M059J (cell line): ENCODE data around the gene OTOF. TPM values are rescaled to one million over a fixed set of nuclear protein-coding genes. Genes with fewer than 3 reads are reported as not detected.

Source experiments
- DNase-seq: peaks from one replicate; pipeline ENCODE4 v3.0.0-alpha.2; 2012; ENCODE audit warnings: low read depth
- total RNA-seq: library from RNA; depleted of rRNA; stranded (reverse); fragments of >200 nt; shearing (Covaris generic); gene quantifications from 2 replicates; pipeline ENCODE4 v1.2.3, GENCODE V29; 2014

The OTOF gene
- total RNA-seq, 1 experiment from 2014 or later: 0.05 TPM

GRCh38 chr2:26500406-26500805, 22.5 kb upstream of the OTOF start:
- DNase-seq: no peak

- peak; percentile 23 for DNase-seq
Observed at GRCh38 chr2:26495705-26496297, 17.9 kb upstream of the OTOF start.

GRCh38 chr2:26494891-26495290, 17.0 kb upstream of the OTOF start:
- DNase-seq: no peak

DNA sequence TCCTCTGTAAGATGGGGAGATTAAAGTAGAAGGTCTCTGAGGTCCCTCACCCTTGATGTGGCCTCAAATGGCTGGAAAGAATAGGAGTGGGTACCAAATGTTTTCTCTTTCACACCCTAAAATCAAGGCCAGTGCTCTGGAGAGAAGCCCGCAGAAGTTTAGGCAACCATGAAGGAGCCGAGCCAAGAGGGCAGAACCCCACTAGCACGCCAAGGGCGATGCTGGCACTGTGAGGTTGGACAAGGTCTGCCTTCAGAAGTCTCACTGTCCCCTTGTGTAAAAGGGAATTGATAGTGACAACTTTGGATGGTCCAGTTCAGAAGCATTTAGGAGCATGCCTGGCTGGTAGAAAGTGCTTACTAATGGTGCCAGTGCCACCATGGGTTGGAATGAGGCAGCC, 16.3 kb upstream of the OTOF start:
- no peak for DNase-seq

- peak; percentile 44 for DNase-seq
Observed at GRCh38 chr2:26493566-26493965, 15.6 kb upstream of the OTOF start.

DNA sequence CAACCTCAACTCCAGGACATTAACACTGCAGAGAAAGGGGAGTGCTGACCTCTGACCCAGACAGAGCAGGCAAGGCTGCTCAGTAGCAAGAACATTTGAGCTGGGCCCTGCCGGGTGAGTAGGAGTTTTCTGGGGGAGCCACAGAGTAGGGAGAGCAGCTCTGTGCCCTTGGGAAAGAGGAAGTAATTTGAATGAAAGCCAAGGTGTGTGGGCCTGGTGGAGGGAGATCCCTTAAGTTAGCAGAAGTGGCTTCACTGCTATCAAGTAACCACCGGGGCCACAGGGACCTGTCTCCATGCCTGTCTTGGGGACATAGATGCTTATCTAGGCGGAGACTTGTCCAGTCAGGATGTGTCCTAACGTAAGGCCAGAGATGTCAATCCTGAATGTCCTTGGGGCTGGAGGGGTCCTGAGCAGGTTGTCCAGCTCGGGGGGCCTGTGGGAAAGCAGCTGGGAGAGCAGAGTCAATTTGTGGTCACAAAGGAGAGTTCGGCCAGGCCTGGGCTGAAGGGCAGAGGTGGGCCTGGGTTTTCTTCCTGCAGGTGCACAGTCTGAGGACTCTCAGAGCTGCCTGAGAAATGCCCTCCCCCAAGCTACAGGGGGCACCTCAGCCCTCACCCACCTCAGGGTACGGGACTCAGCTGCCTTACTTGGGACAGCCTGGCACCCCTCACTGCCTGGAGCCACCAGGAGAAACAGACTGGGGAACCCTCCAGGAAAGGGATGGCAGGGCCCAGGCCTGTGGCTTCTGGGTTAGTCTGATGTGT, 15.0 kb upstream of the OTOF start:
- no peak for DNase-seq

GRCh38 chr2:26491563-26492167, 13.7 kb upstream of the OTOF start:
- no peak for DNase-seq

DNA sequence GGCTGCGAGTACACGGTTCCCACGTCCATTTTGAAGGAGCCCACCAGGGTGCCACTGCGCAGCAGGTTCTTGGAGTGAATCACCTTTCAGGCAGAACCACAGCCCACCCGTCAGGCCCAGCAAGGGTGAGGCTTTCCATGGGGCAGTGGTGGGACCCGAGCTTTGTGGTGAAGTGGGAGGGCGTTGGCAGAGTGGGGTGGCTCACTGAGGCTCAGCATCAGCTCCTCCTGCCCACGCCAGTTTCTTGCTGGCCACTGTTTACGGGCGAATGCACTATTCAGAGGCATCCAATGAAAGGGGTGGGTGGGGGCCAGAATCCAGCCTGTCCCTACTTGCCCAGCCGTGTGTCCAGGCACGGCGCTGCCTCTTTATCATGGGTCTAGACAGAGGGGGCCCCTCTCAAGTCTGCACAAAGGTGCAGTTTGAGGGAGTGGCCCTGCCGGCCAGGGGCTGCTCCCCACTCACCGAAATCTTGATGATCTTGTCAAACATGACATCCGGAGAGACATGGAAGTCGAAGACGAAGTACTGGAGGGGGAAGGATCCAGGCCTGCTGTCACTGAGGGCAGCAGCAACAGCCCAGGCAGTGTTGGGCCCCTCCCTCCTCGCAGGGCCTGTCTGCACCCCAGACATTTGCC, 11.4 kb upstream of the OTOF start:
- no peak for DNase-seq

DNA sequence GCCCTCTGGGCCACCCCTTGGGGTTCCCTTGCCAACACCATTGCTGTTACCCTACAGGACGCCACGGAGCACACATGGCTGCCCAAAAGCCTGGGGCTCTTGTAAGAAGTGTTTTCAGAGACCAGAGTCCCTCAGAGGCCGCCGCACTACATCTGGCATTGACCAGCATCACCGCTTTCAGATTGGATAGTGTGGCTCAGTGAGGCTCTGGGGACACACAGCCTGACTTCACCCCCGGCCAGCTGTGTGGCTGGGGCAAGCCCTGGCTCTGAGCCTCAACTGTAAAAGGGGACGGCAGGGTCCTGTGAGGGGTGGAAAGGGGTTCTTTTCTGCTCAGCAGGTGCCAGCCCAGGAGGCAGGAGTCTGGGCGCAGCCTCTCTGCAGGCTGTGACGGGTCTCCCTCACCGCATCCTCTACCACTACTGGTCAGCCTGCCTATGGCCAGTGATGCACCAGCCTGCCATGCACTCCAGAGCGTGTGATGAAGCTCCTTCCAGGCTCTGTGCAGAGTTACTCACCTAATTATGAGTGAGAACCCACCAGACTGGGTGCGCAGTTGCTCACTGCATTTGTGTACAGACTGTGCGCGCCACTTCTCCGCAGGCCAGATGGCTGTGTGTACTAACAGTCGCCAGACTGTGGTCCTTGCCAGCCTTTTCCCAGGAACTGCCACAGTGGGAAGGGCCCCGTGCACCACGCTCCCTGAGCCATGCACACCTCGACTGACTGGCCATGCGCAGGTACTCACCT, 10.7 kb upstream of the OTOF start:
- no peak for DNase-seq

GRCh38 chr2:26487192-26487591, 9.3 kb upstream of the OTOF start:
- no peak for DNase-seq

DNA sequence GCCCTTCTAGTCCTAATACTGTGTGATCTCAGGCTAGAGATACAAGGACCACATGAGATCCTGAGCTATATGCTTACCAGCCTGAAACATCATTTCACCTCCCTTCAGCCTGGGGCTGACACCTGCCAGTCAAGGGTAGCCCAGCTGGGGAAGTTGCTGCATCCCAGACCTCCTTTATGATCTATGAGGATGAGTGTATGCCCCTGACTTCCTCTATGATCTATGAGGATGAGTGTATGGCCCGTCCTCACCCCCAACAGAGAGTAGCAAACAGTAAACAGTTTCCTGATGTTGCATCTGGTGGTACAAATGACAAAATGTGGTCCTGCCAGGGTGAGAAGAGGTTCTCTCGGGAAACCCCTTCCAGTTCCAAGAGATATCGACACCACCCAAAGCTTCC, 8.9 kb upstream of the OTOF start:
- DNase-seq: no peak

GRCh38 chr2:26485725-26486418, 7.9 kb upstream of the OTOF start:
- DNase-seq: no peak

GRCh38 chr2:26485099-26485498, 7.2 kb upstream of the OTOF start:
- DNase-seq: no peak

DNA sequence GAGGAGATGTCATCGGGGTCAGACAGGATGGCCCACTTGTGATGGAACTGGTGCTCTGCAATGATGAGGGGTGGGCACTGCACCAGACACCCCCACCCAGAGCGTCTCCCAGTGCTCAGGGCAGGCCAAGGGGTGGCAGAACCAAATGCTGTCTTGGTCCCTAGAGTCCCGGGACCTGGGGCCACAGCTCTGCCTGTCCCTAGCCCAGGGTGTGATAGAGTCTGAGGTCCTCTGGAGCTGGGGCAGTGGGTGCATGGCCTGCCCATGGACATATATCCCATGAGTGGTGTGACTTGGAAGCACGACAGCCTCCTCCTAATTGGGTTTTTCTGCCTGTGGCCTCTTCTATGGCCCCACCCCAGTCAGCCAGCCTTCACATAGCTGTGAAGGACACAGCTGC, 6.7 kb upstream of the OTOF start:
- no peak for DNase-seq

- DNase-seq: no peak
Observed at GRCh38 chr2:26483957-26484565, 6.1 kb upstream of the OTOF start.

- DNase-seq: no peak
Observed at GRCh38 chr2:26483516-26483915, 5.6 kb upstream of the OTOF start.

GRCh38 chr2:26483027-26483326, 5.1 kb upstream of the OTOF start:
- no peak for DNase-seq

DNA sequence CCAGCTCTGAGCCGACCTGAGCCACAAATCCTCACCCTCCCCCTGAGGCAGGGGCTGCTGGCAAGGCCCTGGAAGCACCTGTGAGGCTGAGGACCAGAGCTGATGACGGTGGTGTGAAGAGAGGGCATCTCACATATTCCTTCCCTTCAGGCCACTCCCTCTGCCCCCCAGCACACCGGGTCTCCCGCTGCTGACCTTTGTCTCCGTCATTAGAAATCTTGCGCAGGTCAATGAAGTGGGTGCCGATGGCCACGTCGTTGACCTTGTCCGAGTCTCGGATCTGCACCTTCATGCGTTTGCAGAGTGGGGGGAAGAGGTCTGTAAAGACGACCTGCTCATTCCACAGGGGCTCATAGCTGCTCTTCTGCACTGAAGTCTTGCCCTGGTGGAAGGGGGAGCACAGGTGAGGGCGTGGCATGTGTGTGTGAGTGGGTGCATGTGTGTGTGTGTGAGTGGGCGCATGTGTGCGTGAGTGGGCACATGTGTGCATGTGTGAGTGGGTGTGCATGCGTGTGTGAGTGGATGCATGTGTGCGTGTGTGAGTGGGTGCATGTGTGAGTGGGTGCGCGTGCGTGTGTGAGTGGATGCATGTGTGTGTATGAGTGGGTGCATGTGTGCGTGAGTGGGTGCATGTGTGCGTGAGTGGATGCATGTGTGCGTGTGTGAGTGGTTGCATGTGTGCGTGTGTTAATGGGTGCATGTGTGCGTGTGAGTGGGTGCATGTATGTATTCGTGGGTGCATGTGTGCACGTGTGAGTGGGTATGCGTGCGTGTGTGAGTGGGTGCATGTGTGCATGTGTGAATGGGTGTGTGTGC, 4.5 kb upstream of the OTOF start:
- no peak for DNase-seq

GRCh38 chr2:26481706-26482105, 3.8 kb upstream of the OTOF start:
- no peak for DNase-seq
